GM21723 (cell line): ENCODE results near the gene KRT222.

ENCODE experiments used
- ATAC-seq: cut with Tn5 transposase; IDR thresholded peaks from one replicate; pipeline ENCODE4 v1.9.1; 2021; ENCODE audit warnings: mild to moderate bottlenecking, moderate library complexity; ENCODE audit not compliant: unreplicated experiment

Gene KRT222

GRCh38 chr17:40664582-40665333 is at the start of gene KRT222:
TSS of gene KRT222 (minus strand) at chr17:40665177. CDS start at chr17:40665099, 78 bp downstream.
- no peak for ATAC-seq

- ATAC-seq = no peak
Observed at GRCh38 chr17:40714473-40714872, 49.5 kb upstream of the KRT222 start.

GRCh38 chr17:40707745-40708144 is 42.8 kb upstream of the KRT222 start:
- ATAC-seq = no peak

GRCh38 chr17:40705584-40705983 is 40.6 kb upstream of the KRT222 start:
- no peak for ATAC-seq

DNA sequence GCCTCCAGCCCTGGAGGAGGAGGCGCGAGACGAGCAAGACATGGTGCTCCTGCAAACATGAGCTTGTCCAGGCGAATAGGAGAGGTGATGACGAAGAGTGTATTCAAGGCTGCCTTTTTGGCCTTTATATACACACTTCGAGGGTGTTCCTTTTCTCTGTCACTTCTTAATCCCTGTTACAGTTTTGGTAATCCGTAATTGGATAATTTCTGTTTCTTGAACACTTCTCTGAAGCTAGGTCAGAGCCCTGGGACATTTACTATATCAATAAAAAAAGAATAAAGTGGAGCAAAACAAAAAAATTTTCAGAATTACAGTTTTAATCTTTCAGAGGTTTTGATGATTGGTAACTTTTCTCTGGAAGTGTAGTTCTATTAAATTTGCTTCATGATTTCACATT is 38.7 kb upstream of the KRT222 start, which contains the start of gene KRT24:
Gene KRT24 (minus strand): TSS at position 101 of the 400 bp plus-strand sequence. CDS start 59 bp downstream, at position 42.
- ATAC-seq = no peak

DNA sequence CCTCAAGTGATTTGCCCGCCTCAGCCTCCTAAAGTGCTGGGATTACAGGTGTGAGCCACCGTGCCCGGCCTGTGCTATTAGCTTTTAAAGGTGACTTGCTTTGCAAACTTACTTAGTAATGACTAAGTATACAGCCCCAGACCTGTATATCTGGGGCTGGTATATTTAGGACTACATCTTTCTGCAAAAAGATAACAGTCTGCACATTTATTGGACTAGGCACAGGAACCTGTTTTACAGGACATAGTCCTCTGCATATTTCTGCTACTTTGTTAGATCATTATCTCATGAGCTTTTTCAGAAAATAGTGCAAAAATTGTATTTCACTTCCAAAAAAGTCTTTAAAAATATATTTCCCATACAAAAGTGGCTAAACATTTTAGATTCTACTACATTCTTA is 37.3 kb upstream of the KRT222 start:
- ATAC-seq = no peak

DNA sequence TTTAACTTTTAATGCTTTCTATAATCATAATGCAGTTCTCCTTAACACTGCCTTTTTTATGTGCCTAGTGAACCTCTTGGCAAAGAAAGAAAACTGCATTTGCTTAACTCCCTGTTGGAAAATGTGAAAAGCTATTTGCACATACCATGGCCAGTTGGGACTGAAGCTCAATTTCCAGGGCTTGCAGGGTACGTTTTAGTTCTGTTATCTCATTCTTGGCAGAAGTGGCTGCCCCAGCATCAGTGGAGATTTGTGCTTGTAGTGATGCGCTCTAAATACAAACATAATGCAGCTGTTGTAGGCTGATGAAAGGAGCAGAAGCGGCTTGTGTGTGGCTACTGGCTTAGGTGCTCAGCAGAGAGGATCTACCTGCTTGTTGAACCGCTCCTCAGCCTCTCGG is 34.9 kb upstream of the KRT222 start:
- no peak for ATAC-seq

- no peak for ATAC-seq
Observed at GRCh38 chr17:40699371-40699770, 34.4 kb upstream of the KRT222 start.

GRCh38 chr17:40697297-40697696 is 32.3 kb upstream of the KRT222 start:
- ATAC-seq = no peak

GRCh38 chr17:40696651-40697072 is 31.7 kb upstream of the KRT222 start:
- ATAC-seq = no peak

- ATAC-seq = no peak
Observed at GRCh38 chr17:40695874-40696472, 31.0 kb upstream of the KRT222 start.

DNA sequence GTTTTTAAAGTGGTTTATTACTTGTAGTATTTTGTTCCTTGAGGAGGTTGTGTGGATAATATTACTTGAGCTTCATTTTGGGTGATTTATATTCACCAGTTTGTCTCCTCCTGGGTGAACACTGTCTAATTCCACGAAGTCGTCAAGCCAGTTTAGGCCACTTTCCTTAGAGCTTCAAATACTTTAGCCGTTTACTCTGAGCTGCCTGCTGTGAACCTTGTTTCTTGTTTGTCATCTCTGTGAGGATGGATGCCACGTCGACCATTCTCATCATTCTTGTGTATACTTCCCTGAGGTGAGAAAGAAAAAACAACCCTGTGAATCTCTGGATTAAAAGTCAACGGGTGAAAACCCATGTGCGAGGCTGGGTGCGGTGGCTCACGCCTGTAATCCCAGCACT is 29.6 kb upstream of the KRT222 start:
- no peak for ATAC-seq

GRCh38 chr17:40687106-40687505 is 22.1 kb upstream of the KRT222 start:
- no peak for ATAC-seq

- no peak for ATAC-seq
Observed at GRCh38 chr17:40686192-40686591, 21.2 kb upstream of the KRT222 start.

GRCh38 chr17:40680998-40681397 is 16.0 kb upstream of the KRT222 start:
- no peak for ATAC-seq

DNA sequence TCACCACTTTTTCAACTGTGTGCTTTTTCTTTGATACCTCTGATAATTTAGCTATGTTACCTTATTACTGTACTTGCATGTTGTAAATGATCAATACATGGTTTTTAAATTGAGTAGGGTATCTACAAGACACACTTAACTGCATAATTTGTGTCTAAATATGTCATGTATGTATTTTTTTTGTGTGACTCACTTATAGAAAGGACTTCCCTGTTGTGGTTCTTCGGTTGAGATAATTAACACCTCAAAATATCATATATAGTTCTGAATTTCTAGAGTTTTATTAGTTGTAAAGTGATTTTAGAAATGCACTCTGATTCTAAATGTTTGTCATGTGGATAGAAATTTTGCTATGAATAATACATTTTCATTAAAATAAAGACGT is 14.5 kb upstream of the KRT222 start:
- no peak for ATAC-seq

DNA sequence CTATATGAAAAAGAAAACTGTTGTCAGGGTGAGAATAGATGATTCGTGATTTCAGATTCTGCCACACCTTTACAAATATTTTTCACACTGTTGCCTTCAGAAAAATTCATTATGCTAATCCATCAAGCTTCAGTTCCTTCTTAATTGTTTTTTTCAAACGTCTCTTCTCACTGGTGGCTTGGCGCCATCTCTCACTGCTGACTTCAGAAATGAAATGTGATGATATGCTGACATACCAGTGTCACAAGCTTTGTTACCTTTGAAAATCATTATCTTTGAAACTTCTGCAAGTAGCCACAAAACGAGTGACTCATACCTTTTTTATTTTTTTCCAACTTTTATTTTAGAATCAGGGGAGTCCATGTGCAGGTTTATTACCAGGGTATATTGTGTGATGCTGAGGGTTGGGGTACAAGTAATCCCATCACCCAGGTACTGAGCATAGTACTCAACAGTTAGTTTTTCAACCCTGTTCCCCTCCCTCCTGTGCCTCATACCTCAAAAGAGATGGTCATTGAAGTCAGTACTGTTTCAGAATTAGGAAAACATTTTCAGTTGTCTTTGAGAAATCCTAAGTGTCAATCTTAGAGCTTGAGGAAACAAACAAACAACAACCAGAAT is 14.0 kb upstream of the KRT222 start:
- no peak for ATAC-seq

GRCh38 chr17:40675905-40676304 is 10.9 kb upstream of the KRT222 start:
- ATAC-seq = no peak

DNA sequence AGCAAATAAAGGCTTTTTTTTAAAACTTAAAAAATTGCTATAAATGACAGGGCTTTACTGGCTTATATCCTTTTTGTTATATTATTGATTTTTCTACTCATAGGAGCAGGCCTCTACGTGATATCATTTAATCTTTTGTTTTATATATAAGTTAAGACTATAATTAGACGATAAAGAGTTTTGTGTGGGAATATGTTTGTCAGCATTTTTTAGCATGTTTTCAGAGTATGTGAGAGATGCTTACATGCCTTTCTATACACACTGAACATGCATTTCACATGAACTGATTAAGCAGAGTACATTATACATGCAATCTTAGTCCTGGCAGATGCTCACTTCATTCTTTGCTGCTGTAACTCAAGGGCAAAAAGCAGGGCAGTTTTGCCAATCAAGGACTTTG is 7.7 kb upstream of the KRT222 start:
- ATAC-seq = no peak

GRCh38 chr17:40671282-40671681 is 6.3 kb upstream of the KRT222 start:
- ATAC-seq = no peak

DNA sequence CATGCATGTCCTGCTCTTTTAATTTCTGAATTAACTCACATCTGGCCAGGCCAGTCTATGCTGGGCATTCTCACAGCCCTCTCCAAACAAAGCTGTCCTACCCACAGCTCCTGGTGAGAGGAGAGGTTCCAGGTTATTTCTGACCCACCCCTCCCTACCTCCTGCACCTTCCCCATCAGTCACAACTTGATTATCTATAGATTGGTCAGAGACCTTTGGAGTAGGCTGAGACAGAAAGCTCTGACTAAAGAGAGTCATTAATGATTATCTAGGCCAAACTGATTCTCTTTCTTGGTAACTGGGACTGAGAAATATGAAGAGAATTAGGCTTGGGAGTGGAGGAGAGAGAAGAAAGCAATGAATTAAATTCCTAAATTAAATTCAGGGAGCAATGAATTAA is 1.4 kb upstream of the KRT222 start:
- no peak for ATAC-seq

GRCh38 chr17:40663252-40663651 is 1.7 kb downstream of the KRT222 start:
- ATAC-seq = no peak
